ENCODE data around the gene PIF1.

The PIF1 gene

GRCh38 chr15:64855205-64855975 is 29.9 kb upstream of the PIF1 start:
- H3K9me2 ChIP-seq (replicated peaks; ENCODE audit: insufficient read depth, low read length): no peaks in the 10 kb centered on the region
- H3K4me1 ChIP-seq (ENCODE audit: low read length): no peaks in the 10 kb centered on the region
- H3K9ac ChIP-seq (ENCODE audit: low read length): no peak overlapping the region
- peaks cover 92% of the 10 kb centered on the region for H3K79me2 ChIP-seq (ENCODE audit: low read length)
- peaks cover 6% of the 10 kb centered on the region for H3K36me3 ChIP-seq (replicated peaks; ENCODE audit: insufficient read depth, low read length)
- H3F3A ChIP-seq (ENCODE audit: insufficient read depth, low read length): no peaks in the 10 kb centered on the region
- no peak overlapping the region for H3K4me3 ChIP-seq (ENCODE audit: low read length)
- H3K27me3 ChIP-seq (replicated peaks; ENCODE audit: insufficient read depth, low read length): no peaks in the 10 kb centered on the region
- no peaks in the 10 kb centered on the region for H3K9me3 ChIP-seq (replicated peaks; ENCODE audit: insufficient read depth, low read length)
- no peak for DNase-seq
- no peak overlapping the region for H3K4me2 ChIP-seq (ENCODE audit: low read depth, low read length)
- H4K20me1 ChIP-seq (ENCODE audit: insufficient read depth, low read length): no peaks in the 10 kb centered on the region
- TF ChIP-seq EZH2phosphoT487 (IDR thresholded peaks at IDR 0.05; ENCODE audit: low read length) (no peak), CTCF (IDR thresholded peaks at IDR 0.05; ENCODE audit: low read length) (no peak), EZH2 (optimal IDR thresholded peaks at IDR 0.05; ENCODE audit: low read depth, low read length) (no peak)
- no peak overlapping the region for H3K27ac ChIP-seq (ENCODE audit: low read length)
- no peak overlapping the region for H2AFZ ChIP-seq (ENCODE audit: low read length)

GRCh38 chr15:64854526-64854925 is 29.1 kb upstream of the PIF1 start:
- Histone ChIP-seq H3K4me1 (ENCODE audit: low read length) (no peaks in the 10 kb centered on the region), H3K4me3 (ENCODE audit: low read length) (no peak overlapping the region), H4K20me1 (ENCODE audit: insufficient read depth, low read length) (no peaks in the 10 kb centered on the region), H3K79me2 (ENCODE audit: low read length) (peaks cover 85% of the 10 kb centered on the region), H3K9me2 (replicated peaks; ENCODE audit: insufficient read depth, low read length) (no peaks in the 10 kb centered on the region), H3K4me2 (ENCODE audit: low read depth, low read length) (no peak overlapping the region), H3K27ac (ENCODE audit: low read length) (no peak overlapping the region), H3F3A (ENCODE audit: insufficient read depth, low read length) (no peaks in the 10 kb centered on the region), H3K36me3 (replicated peaks; ENCODE audit: insufficient read depth, low read length) (no peaks in the 10 kb centered on the region; the same call in none of the 2 replicates), H2AFZ (ENCODE audit: low read length) (no peak overlapping the region), H3K27me3 (replicated peaks; ENCODE audit: insufficient read depth, low read length) (no peaks in the 10 kb centered on the region), H3K9ac (ENCODE audit: low read length) (no peak overlapping the region), H3K9me3 (replicated peaks; ENCODE audit: insufficient read depth, low read length) (no peaks in the 10 kb centered on the region)
- TF ChIP-seq EZH2phosphoT487 (IDR thresholded peaks at IDR 0.05; ENCODE audit: low read length): no peak
- no peak for TF ChIP-seq CTCF (IDR thresholded peaks at IDR 0.05; ENCODE audit: low read length)
- no peak for TF ChIP-seq EZH2 (optimal IDR thresholded peaks at IDR 0.05; ENCODE audit: low read depth, low read length)
- DNase-seq: no peak

GRCh38 chr15:64854041-64854440 is 28.6 kb upstream of the PIF1 start:
- Histone ChIP-seq H3K79me2 (ENCODE audit: low read length) (peaks cover 80% of the 10 kb centered on the region), H3F3A (ENCODE audit: insufficient read depth, low read length) (no peaks in the 10 kb centered on the region), H3K9me3 (replicated peaks; ENCODE audit: insufficient read depth, low read length) (no peaks in the 10 kb centered on the region), H3K27ac (ENCODE audit: low read length) (no peak overlapping the region), H3K4me1 (ENCODE audit: low read length) (no peaks in the 10 kb centered on the region), H3K4me3 (ENCODE audit: low read length) (no peak overlapping the region), H3K9ac (ENCODE audit: low read length) (no peak overlapping the region), H3K27me3 (replicated peaks; ENCODE audit: insufficient read depth, low read length) (no peaks in the 10 kb centered on the region), H2AFZ (ENCODE audit: low read length) (no peak overlapping the region), H3K9me2 (replicated peaks; ENCODE audit: insufficient read depth, low read length) (no peaks in the 10 kb centered on the region), H3K4me2 (ENCODE audit: low read depth, low read length) (no peak overlapping the region), H3K36me3 (replicated peaks; ENCODE audit: insufficient read depth, low read length) (no peaks in the 10 kb centered on the region; the same call in none of the 2 replicates), H4K20me1 (ENCODE audit: insufficient read depth, low read length) (no peaks in the 10 kb centered on the region)
- TF ChIP-seq EZH2phosphoT487 (IDR thresholded peaks at IDR 0.05; ENCODE audit: low read length) (no peak), EZH2 (optimal IDR thresholded peaks at IDR 0.05; ENCODE audit: low read depth, low read length) (no peak), CTCF (IDR thresholded peaks at IDR 0.05; ENCODE audit: low read length) (no peak)
- DNase-seq: no peak

Measured in MM.1S (cell line).